ENCODE data around the gene AP1G2. TPM values are rescaled to one million over a fixed set of nuclear protein-coding genes. Genes with fewer than 3 reads are reported as not detected.

AP1G2 gene
- total and polyA plus RNA-seq, 2 of the 13 experiments (the other 11 are each of a cell fraction or from before 2014, with no cell fraction given), result 96.9 to 611 TPM

DNA sequence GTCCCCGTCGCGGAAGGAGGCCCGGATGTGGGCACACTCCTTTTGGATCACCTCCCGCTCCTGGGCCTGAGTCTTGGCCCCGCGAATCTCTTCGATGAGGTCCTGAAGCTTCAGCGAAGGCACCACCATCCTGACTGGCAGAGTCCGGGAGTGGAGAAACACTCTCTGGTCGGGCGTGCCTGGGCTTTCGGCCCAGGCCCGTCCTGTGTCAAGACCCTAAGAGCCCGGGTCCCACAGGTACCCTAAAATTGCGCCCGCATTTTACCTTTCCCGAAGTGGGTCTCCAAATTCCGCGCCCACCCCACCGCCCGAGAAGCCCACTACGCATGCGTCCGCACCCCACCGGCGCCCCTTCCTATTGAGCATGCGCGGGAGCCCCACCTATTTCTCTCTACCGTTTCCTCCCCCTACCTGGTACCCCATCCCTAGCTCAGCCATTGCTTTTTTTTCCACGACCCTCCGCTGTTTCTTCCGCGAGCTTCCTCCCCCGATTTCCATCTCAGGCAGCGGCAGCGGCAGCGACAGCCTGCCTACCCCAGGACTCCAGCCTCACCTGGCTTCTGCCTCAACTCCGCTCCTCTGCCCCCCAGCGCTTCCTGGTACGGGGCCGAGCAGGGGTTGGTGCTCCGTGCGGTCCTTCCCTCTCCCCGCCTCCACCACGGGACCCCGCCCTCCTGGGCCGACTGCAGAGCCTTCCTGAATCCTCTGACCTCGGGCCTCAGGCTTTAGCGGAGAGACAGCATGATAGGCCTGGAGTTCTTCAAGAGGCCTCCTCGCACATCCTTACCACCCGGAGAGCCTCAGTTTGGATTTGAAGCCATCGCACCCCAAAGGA, at the start of gene AP1G2 (continued):
- TF ChIP-seq, protein P1, sequence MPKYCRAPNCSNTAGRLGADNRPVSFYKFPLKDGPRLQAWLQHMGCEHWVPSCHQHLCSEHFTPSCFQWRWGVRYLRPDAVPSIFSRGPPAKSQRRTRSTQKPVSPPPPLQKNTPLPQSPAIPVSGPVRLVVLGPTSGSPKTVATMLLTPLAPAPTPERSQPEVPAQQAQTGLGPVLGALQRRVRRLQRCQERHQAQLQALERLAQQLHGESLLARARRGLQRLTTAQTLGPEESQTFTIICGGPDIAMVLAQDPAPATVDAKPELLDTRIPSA (CRISPR knock-in tag; IDR thresholded peaks at IDR 0.05; ENCODE audit: borderline replicate concordance), result no peak
- no peak for TF ChIP-seq FOXA1 (IDR thresholded peaks at IDR 0.05)
- TF ChIP-seq FOXA1 (CRISPR knock-in tag; IDR thresholded peaks at IDR 0.05), result no peak
- TF ChIP-seq ZNF160 (CRISPR knock-in tag; IDR thresholded peaks at IDR 0.05), result no peak; the same call in 1 of the 2 replicates
- TF ChIP-seq SP5 (CRISPR knock-in tag; IDR thresholded peaks at IDR 0.05; ENCODE audit: borderline replicate concordance, low read depth), result peak; percentile 89
- TF ChIP-seq NCOA2 (CRISPR knock-in tag; IDR thresholded peaks at IDR 0.05), result peak; percentile 76
- TF ChIP-seq KLF12 (CRISPR knock-in tag; IDR thresholded peaks at IDR 0.05; ENCODE audit: borderline replicate concordance), result peak; percentile 80; the same call in 1 of the 2 replicates
- peak; percentile 96 for TF ChIP-seq ZNF546 (CRISPR knock-in tag; conservative IDR thresholded peaks at IDR 0.05)
- TF ChIP-seq, protein P2, sequence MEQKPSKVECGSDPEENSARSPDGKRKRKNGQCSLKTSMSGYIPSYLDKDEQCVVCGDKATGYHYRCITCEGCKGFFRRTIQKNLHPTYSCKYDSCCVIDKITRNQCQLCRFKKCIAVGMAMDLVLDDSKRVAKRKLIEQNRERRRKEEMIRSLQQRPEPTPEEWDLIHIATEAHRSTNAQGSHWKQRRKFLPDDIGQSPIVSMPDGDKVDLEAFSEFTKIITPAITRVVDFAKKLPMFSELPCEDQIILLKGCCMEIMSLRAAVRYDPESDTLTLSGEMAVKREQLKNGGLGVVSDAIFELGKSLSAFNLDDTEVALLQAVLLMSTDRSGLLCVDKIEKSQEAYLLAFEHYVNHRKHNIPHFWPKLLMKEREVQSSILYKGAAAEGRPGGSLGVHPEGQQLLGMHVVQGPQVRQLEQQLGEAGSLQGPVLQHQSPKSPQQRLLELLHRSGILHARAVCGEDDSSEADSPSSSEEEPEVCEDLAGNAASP (CRISPR knock-in tag; IDR thresholded peaks at IDR 0.05; ENCODE audit: borderline replicate concordance), result peak; percentile 18; the same call in 1 of the 2 replicates
- peak; percentile 88 for TF ChIP-seq GATAD1 (CRISPR knock-in tag; IDR thresholded peaks at IDR 0.05)
- TF ChIP-seq NFE2L1 (CRISPR knock-in tag; IDR thresholded peaks at IDR 0.05; ENCODE audit: borderline replicate concordance), result peak; percentile 78; the same call in 1 of the 2 replicates
- TF ChIP-seq, protein P3, sequence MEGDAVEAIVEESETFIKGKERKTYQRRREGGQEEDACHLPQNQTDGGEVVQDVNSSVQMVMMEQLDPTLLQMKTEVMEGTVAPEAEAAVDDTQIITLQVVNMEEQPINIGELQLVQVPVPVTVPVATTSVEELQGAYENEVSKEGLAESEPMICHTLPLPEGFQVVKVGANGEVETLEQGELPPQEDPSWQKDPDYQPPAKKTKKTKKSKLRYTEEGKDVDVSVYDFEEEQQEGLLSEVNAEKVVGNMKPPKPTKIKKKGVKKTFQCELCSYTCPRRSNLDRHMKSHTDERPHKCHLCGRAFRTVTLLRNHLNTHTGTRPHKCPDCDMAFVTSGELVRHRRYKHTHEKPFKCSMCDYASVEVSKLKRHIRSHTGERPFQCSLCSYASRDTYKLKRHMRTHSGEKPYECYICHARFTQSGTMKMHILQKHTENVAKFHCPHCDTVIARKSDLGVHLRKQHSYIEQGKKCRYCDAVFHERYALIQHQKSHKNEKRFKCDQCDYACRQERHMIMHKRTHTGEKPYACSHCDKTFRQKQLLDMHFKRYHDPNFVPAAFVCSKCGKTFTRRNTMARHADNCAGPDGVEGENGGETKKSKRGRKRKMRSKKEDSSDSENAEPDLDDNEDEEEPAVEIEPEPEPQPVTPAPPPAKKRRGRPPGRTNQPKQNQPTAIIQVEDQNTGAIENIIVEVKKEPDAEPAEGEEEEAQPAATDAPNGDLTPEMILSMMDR (CRISPR knock-in tag; IDR thresholded peaks at IDR 0.05), result peak; percentile 50
- no peak for TF ChIP-seq IKZF1 (IDR thresholded peaks at IDR 0.05)
- TF ChIP-seq SIX1 (CRISPR knock-in tag; IDR thresholded peaks at IDR 0.05; ENCODE audit: borderline replicate concordance), result 0 out of 2 replicates have a peak, but pooled peaks have one; percentile 42
- TF ChIP-seq ONECUT2 (CRISPR knock-in tag; IDR thresholded peaks at IDR 0.05), result no peak
- TF ChIP-seq ATAD3A (CRISPR knock-in tag; IDR thresholded peaks at IDR 0.05), result peak; percentile 84; the same call in 1 of the 2 replicates
- TF ChIP-seq ZNF124 (CRISPR knock-in tag; IDR thresholded peaks at IDR 0.05), result 0 out of 2 replicates have a peak, but pooled peaks have one; percentile 23
- peak; percentile 91; the same call in 1 of the 2 replicates for TF ChIP-seq SP4 (CRISPR knock-in tag; IDR thresholded peaks at IDR 0.05)
- TF ChIP-seq, protein P4, sequence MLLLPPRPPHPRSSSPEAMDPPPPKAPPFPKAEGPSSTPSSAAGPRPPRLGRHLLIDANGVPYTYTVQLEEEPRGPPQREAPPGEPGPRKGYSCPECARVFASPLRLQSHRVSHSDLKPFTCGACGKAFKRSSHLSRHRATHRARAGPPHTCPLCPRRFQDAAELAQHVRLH (CRISPR knock-in tag; IDR thresholded peaks at IDR 0.05; ENCODE audit: borderline replicate concordance, low read depth), result peak; percentile 86
- TF ChIP-seq MXD4 (CRISPR knock-in tag; IDR thresholded peaks at IDR 0.05), result peak; percentile 87
- peak; percentile 84 for TF ChIP-seq ZMYM4 (CRISPR knock-in tag; IDR thresholded peaks at IDR 0.05)
- no peak for TF ChIP-seq ZNF670 (CRISPR knock-in tag; IDR thresholded peaks at IDR 0.05; ENCODE audit: borderline replicate concordance)
- peak; percentile 76 for TF ChIP-seq RXRA (CRISPR knock-in tag; IDR thresholded peaks at IDR 0.05)
- TF ChIP-seq, protein P5, sequence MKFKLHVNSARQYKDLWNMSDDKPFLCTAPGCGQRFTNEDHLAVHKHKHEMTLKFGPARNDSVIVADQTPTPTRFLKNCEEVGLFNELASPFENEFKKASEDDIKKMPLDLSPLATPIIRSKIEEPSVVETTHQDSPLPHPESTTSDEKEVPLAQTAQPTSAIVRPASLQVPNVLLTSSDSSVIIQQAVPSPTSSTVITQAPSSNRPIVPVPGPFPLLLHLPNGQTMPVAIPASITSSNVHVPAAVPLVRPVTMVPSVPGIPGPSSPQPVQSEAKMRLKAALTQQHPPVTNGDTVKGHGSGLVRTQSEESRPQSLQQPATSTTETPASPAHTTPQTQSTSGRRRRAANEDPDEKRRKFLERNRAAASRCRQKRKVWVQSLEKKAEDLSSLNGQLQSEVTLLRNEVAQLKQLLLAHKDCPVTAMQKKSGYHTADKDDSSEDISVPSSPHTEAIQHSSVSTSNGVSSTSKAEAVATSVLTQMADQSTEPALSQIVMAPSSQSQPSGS (CRISPR knock-in tag; IDR thresholded peaks at IDR 0.05), result no peak
